Neural cell (in vitro differentiated cells): Measurements from ENCODE around the gene LCE2D. TPM values are rescaled to one million over a fixed set of nuclear protein-coding genes. Genes with fewer than 3 reads are reported as not detected.

ENCODE experiments used
- H2AFZ ChIP-seq: fragments of 200-600, 300-800 bp; sonication (generic), shearing (Covaris generic); 2 replicates; pipeline ENCODE4 v1.6.0; 2014; ENCODE audit warnings: low read depth, mild to moderate bottlenecking, antibody characterized with exemption, low read length, moderate library complexity
- H3F3A ChIP-seq: fragments of 200-600 bp; shearing (Covaris generic); 2 replicates; pipeline ENCODE4 v1.6.1; 2016; ENCODE audit warnings: mild to moderate bottlenecking, moderate library complexity, mixed read lengths, antibody characterized with exemption, low read length; ENCODE audit not compliant: insufficient read depth, poor library complexity, severe bottlenecking
- H3K27ac ChIP-seq: fragments of 200-600, 300-800 bp; sonication (generic), shearing (Covaris generic); 2 replicates; pipeline ENCODE4 v1.5.1; 2014; ENCODE audit warnings: mild to moderate bottlenecking, low read length, moderate library complexity
- H3K27me3 ChIP-seq: fragments of 300-800, 200-600 bp; sonication (generic), shearing (Covaris generic); 2 replicates; pipeline ENCODE4 v1.6.0; 2014; ENCODE audit warnings: mild to moderate bottlenecking, low read depth, low read length, moderate library complexity; ENCODE audit not compliant: insufficient read depth
- H3K36me3 ChIP-seq: fragments of 300-800, 200-600 bp; sonication (generic), shearing (Covaris generic); 2 replicates; pipeline ENCODE4 v1.5.1; 2014; ENCODE audit warnings: mild to moderate bottlenecking, antibody characterized with exemption, low read length, moderate library complexity; ENCODE audit not compliant: insufficient read depth
- H3K4me2 ChIP-seq: fragments of 300-800, 200-600 bp; sonication (generic), shearing (Covaris generic); 2 replicates; pipeline ENCODE4 v1.6.0; 2014; ENCODE audit warnings: mild to moderate bottlenecking, low read length
- H3K4me3 ChIP-seq: fragments of 300-800, 200-600 bp; sonication (generic), shearing (Covaris generic); 2 replicates; pipeline ENCODE4 v1.5.1; 2014; ENCODE audit warnings: mild to moderate bottlenecking, low read length, moderate library complexity
- H3K79me2 ChIP-seq: fragments of 200-600 bp; shearing (Covaris generic); replicated peaks from 2 replicates; pipeline ENCODE4 v1.6.0; 2014; ENCODE audit warnings: mild to moderate bottlenecking, low read length, moderate library complexity; ENCODE audit not compliant: insufficient read depth
- H3K9ac ChIP-seq: fragments of 300-800, 200-600 bp; sonication (generic), shearing (Covaris generic); 2 replicates; pipeline ENCODE4 v1.6.1; 2016; ENCODE audit warnings: mild to moderate bottlenecking, low read length, mixed read lengths
- H3K9me2 ChIP-seq: fragments of 200-600 bp; shearing (Covaris generic); 2 replicates; pipeline ENCODE4 v1.6.1; 2016; ENCODE audit warnings: mild to moderate bottlenecking, low read length, mixed read lengths; ENCODE audit not compliant: insufficient read depth
- H3K9me3 ChIP-seq: fragments of 200-600, 300-800 bp; sonication (generic), shearing (Covaris generic); 2 replicates; pipeline ENCODE4 v1.6.1; 2016; ENCODE audit warnings: mild to moderate bottlenecking, mixed run types, low read length, moderate library complexity, mixed read lengths
- H4K20me1 ChIP-seq: fragments of 200-600 bp; shearing (Covaris generic); 2 replicates; pipeline ENCODE4 v1.6.1; 2016; ENCODE audit warnings: mild to moderate bottlenecking, mixed run types; ENCODE audit not compliant: insufficient read depth
- CTCF ChIP-seq: fragments of 450-650 bp; IDR thresholded peaks from 2 replicates; pipeline ENCODE4 v1.5.1; 2014; ENCODE audit warnings: antibody characterized with exemption, mild to moderate bottlenecking, moderate library complexity; ENCODE audit not compliant: poor library complexity, severe bottlenecking
- EP300 ChIP-seq: fragments of 450-650 bp; conservative IDR thresholded peaks from 2 replicates; pipeline ENCODE4 v1.6.1; 2014; ENCODE audit warnings: antibody characterized with exemption, mild to moderate bottlenecking, moderate library complexity; ENCODE audit not compliant: poor library complexity, severe bottlenecking
- EZH2 ChIP-seq: fragments of 200-600, 300-800 bp; shearing (Covaris generic), sonication (generic); IDR thresholded peaks from 2 replicates; pipeline ENCODE4 v1.6.1; 2014; ENCODE audit warnings: antibody characterized with exemption, low read length, borderline replicate concordance, mild to moderate bottlenecking; ENCODE audit not compliant: insufficient read depth, poor library complexity, severe bottlenecking
- MXI1 ChIP-seq: fragments of 450-650 bp; conservative IDR thresholded peaks from 2 replicates; pipeline ENCODE4 v1.6.1; 2014; ENCODE audit warnings: antibody characterized with exemption, mild to moderate bottlenecking; ENCODE audit not compliant: poor library complexity, severe bottlenecking
- POLR2AphosphoS5 ChIP-seq: IDR thresholded peaks from 2 replicates; pipeline ENCODE4 v1.6.1; 2012
- RAD21 ChIP-seq: fragments of 450-650 bp; conservative IDR thresholded peaks from 2 replicates; pipeline ENCODE4 v1.6.1; 2014; ENCODE audit warnings: antibody characterized with exemption, mild to moderate bottlenecking, moderate library complexity
- REST ChIP-seq: IDR thresholded peaks from 2 replicates; pipeline ENCODE4 v1.6.1; 2012; ENCODE audit warnings: borderline replicate concordance
- SMC3 ChIP-seq: fragments of 450-650 bp; conservative IDR thresholded peaks from 2 replicates; pipeline ENCODE4 v1.6.1; 2014; ENCODE audit warnings: antibody characterized with exemption, mild to moderate bottlenecking, moderate library complexity; ENCODE audit not compliant: poor library complexity
- TAF1 ChIP-seq: IDR thresholded peaks from 2 replicates; pipeline ENCODE4 v1.6.1; 2012; ENCODE audit warnings: low read depth
- polyA plus RNA-seq: library from polyadenylated mRNA; depleted of rRNA; stranded (reverse); fragments of >200 nt; gene quantifications from 2 replicates; pipeline ENCODE4 v1.2.3, GENCODE V29; 2014

LCE2D gene
- polyA plus RNA-seq, 1 donor from 2014 or later, result not detected

GRCh38 chr1:152621993-152622392, 41.2 kb upstream of the LCE2D start:
- Histone ChIP-seq H3K36me3 (no peaks in the 10 kb centered on the region), H4K20me1 (no peaks in the 10 kb centered on the region), H3K4me2 (no peak overlapping the region), H3K9me2 (no peaks in the 10 kb centered on the region), H3K9me3 (peaks cover 19% of the 10 kb centered on the region), H2AFZ (no peak overlapping the region), H3F3A (no peaks in the 10 kb centered on the region), H3K27ac (no peak overlapping the region), H3K27me3 (no peaks in the 10 kb centered on the region), H3K79me2 (no peaks in the 10 kb centered on the region), H3K4me3 (no peak overlapping the region), H3K9ac (no peak overlapping the region)
- no peak for TF ChIP-seq MXI1
- TF ChIP-seq RAD21, result no peak
- no peak for TF ChIP-seq CTCF

GRCh38 chr1:152622803-152623202, 40.4 kb upstream of the LCE2D start, which contains the start of gene LCE3A:
Gene LCE3A, minus strand, starts transcription at chr1:152623103. Its CDS starts 0 bp downstream, at chr1:152623103.
- Histone ChIP-seq H3K9ac (no peak within 1 kb of the TSS), H3K27ac (no peak within 1 kb of the TSS), H4K20me1 (no peaks in the 10 kb centered on the region), H3F3A (no peaks in the 10 kb centered on the region), H3K4me2 (no peak within 1 kb of the TSS), H3K79me2 (no peaks in the 10 kb centered on the region), H3K4me3 (no peak within 1 kb of the TSS), H3K36me3 (no peaks in the 10 kb centered on the region), H2AFZ (no peak within 1 kb of the TSS), H3K27me3 (no peaks in the 10 kb centered on the region), H3K9me3 (peaks cover 19% of the 10 kb centered on the region), H3K9me2 (no peaks in the 10 kb centered on the region)
- TF ChIP-seq EZH2 (no peak), EP300 (no peak), CTCF (no peak), TAF1 (no peak), POLR2AphosphoS5 (no peak), REST (no peak), MXI1 (no peak), SMC3 (no peak), RAD21 (no peak)
